A673 (cell line): ENCODE data around the gene PRKCB. TPM values are rescaled to one million over a fixed set of nuclear protein-coding genes. Genes with fewer than 3 reads are reported as not detected.

Experiments
- BruUV-seq: library from RNA; stranded (reverse); fragments of 400-500 nt; replicated peaks from 2 replicates; lab custom pipeline; 2021; lab: Mats Ljungman, UMichigan
- CTCF ChIA-PET: fragments of 300-600 bp; sonication (Branson Sonifier 250); formaldehyde crosslinking; loops from one replicate; lab custom pipeline; 2022; ENCODE audit warnings: antibody characterized with exemption; lab: Charles Lee
- POLR2A ChIA-PET: fragments of 300-600 bp; sonication (Branson Sonifier 250); formaldehyde crosslinking; loops from one replicate; lab custom pipeline; 2022; ENCODE audit warnings: antibody characterized with exemption; ENCODE audit not compliant: low non-redundant PET; lab: Charles Lee
- DNase-seq: peaks from one replicate; pipeline ENCODE4 v3.0.0-alpha.2; 2015; ENCODE audit warnings: low spot score
- H3K27ac ChIP-seq: fragments of 200-600 bp; sonication (generic); 2 replicates; pipeline ENCODE4 v1.5.1; 2016; ENCODE audit warnings: mixed run types, low read depth, mild to moderate bottlenecking, mixed read lengths, antibody characterized with exemption, low read length; ENCODE audit not compliant: poor library complexity, severe bottlenecking
- H3K27me3 ChIP-seq: fragments of 200-600 bp; sonication (generic); replicated peaks from 2 replicates; pipeline ENCODE4 v1.6.1; 2017; ENCODE audit warnings: mixed run types, low read depth, mild to moderate bottlenecking, mixed read lengths, antibody characterized with exemption, low read length; ENCODE audit not compliant: insufficient read depth, poor library complexity
- H3K36me3 ChIP-seq: fragments of 200-600 bp; sonication (generic); 2 replicates; pipeline ENCODE4 v1.6.1; 2016; ENCODE audit warnings: mixed run types, mild to moderate bottlenecking, mixed read lengths, antibody characterized with exemption, low read length; ENCODE audit not compliant: insufficient read depth, poor library complexity, severe bottlenecking
- H3K4me1 ChIP-seq: fragments of 200-600 bp; sonication (generic); 2 replicates; pipeline ENCODE4 v1.6.1; 2017; ENCODE audit warnings: mixed run types, mild to moderate bottlenecking, mixed read lengths, antibody characterized with exemption, low read length; ENCODE audit not compliant: insufficient read depth, poor library complexity, severe bottlenecking
- H3K4me3 ChIP-seq: fragments of 200-600 bp; sonication (generic); 2 replicates; pipeline ENCODE4 v1.5.1; 2016; ENCODE audit warnings: low read depth, mixed run types, mild to moderate bottlenecking, mixed read lengths, low read length; ENCODE audit not compliant: poor library complexity, severe bottlenecking
- H3K9me3 ChIP-seq: fragments of 200-600 bp; sonication (generic); 2 replicates; pipeline ENCODE4 v1.6.1; 2016; ENCODE audit warnings: mixed run types, low read depth, mild to moderate bottlenecking, mixed read lengths, antibody characterized with exemption, low read length; ENCODE audit not compliant: poor library complexity, severe bottlenecking
- EZH2 ChIP-seq: fragments of 200-600 bp; sonication (generic); IDR thresholded peaks from 2 replicates; pipeline ENCODE4 v1.6.1; 2017; ENCODE audit warnings: borderline replicate concordance, low read depth, mild to moderate bottlenecking, mixed read lengths, antibody characterized with exemption, low read length; ENCODE audit not compliant: poor library complexity, severe bottlenecking
- intact Hi-C: fragments of 100-400 bp; cut with micrococcal nuclease; formaldehyde crosslinking; loops from one replicate; pipeline ENCODE4 v1.10.0; 2022; ENCODE audit not compliant: unreplicated experiment
- total RNA-seq: library from RNA; stranded (reverse); gene quantifications from 2 replicates; pipeline ENCODE4 v1.2.3, GENCODE V29; 2021
- TF ChIP-seq, protein P1 (sequence below): fragments of 300-800, 200-600 bp; sonication (generic); conservative IDR thresholded peaks from 2 replicates; pipeline ENCODE4 v1.5.1; 2017; ENCODE audit warnings: low read depth, mild to moderate bottlenecking, antibody characterized with exemption, low read length, moderate library complexity, mixed read lengths

Gene PRKCB
- total RNA-seq, 1 experiment from 2014 or later = 171 TPM

GRCh38 chr16:24071666-24072360 is 236.0 kb downstream of the PRKCB start:
- Histone ChIP-seq H3K4me1 (peaks cover 17% of the 10 kb centered on the region), H3K36me3 (no peaks in the 10 kb centered on the region), H3K27ac (no peak overlapping the region), H3K4me3 (no peak overlapping the region), H3K27me3 (no peaks in the 10 kb centered on the region), H3K9me3 (no peaks in the 10 kb centered on the region)
- DNase-seq = no peak
- intact Hi-C loops = loop anchor here (2.0 kb wide), 1 partner anchor 181 kb away; no protein-coding TSS in a partner anchor
- POLR2A ChIA-PET = no interaction called here
- BruUV-seq = no TSS peak
- TF ChIP-seq, protein P1, sequence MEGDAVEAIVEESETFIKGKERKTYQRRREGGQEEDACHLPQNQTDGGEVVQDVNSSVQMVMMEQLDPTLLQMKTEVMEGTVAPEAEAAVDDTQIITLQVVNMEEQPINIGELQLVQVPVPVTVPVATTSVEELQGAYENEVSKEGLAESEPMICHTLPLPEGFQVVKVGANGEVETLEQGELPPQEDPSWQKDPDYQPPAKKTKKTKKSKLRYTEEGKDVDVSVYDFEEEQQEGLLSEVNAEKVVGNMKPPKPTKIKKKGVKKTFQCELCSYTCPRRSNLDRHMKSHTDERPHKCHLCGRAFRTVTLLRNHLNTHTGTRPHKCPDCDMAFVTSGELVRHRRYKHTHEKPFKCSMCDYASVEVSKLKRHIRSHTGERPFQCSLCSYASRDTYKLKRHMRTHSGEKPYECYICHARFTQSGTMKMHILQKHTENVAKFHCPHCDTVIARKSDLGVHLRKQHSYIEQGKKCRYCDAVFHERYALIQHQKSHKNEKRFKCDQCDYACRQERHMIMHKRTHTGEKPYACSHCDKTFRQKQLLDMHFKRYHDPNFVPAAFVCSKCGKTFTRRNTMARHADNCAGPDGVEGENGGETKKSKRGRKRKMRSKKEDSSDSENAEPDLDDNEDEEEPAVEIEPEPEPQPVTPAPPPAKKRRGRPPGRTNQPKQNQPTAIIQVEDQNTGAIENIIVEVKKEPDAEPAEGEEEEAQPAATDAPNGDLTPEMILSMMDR = no peak
- TF ChIP-seq EZH2 = no peak
- CTCF ChIA-PET = interaction anchor here (0.6 to 1.9 kb wide), 8 partner anchors 10 to 433 kb away, joined by 3 to 31 read pairs (median 6); no protein-coding TSS in a partner anchor

DNA sequence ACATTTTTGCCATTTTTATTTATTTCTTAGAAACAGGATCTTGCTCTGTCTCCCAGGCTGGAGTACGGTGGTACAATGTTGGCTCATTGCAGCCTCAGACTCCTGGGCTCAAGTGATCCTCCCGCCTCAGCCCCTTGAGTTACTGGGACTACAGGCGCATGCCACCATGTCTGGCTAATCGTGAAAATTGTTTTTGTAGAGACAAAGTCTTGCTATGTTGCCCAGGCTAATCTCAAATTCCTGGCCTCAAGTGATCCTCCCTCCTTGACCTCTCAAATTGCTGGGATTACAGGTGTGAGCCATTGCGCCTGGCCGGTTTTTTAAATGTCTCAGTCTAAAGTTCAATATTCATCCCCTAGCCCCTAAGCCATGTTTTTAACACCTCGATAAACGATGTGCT is 237.5 kb downstream of the PRKCB start:
- BruUV-seq = no TSS peak

DNA sequence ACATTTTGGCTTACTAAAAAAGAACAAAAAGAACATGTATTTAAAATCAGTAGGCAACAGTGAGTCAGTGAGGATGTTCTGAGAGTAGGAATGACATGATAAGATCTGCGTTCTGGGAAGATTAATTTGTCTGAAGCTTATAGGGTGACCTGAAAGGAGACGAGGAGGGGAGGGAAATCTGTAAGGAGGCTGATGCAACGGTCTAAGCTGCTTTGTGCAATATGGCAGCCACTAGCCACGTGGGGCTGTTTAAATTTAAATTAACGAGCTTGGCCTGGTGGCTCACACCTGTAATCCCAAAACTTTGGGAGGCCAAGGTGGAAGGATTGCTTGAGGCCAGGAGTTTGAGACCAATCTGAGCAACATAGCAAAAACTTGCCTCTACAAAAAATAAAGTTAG is 238.8 kb downstream of the PRKCB start:
- CTCF ChIA-PET = no interaction called here
- DNase-seq = no peak
- Histone ChIP-seq H3K9me3 (no peaks in the 10 kb centered on the region), H3K4me3 (no peak overlapping the region), H3K27ac (no peak overlapping the region), H3K27me3 (no peaks in the 10 kb centered on the region), H3K4me1 (peaks cover 17% of the 10 kb centered on the region), H3K36me3 (no peaks in the 10 kb centered on the region)
- intact Hi-C loops = no loop called here
- POLR2A ChIA-PET = no interaction called here
- no peak for TF ChIP-seq EZH2
- TF ChIP-seq, protein P1 = no peak
- BruUV-seq = no TSS peak

More for the DNA sequence above, 237.5 kb downstream of the PRKCB start:
- no peaks in the 10 kb centered on the region for H3K27me3 ChIP-seq
- CTCF ChIA-PET = no interaction called here
- no peak overlapping the region for H3K4me3 ChIP-seq
- intact Hi-C loops = no loop called here
- H3K27ac ChIP-seq = no peak overlapping the region
- peaks cover 17% of the 10 kb centered on the region for H3K4me1 ChIP-seq
- H3K36me3 ChIP-seq = no peaks in the 10 kb centered on the region
- POLR2A ChIA-PET = no interaction called here
- H3K9me3 ChIP-seq = no peaks in the 10 kb centered on the region
- no peak for DNase-seq
- no peak for TF ChIP-seq EZH2
- TF ChIP-seq, protein P1 = no peak
